ENCODE data around the gene GPR153. TPM values are rescaled to one million over a fixed set of nuclear protein-coding genes. Genes with fewer than 3 reads are reported as not detected.

The GPR153 gene
- total and polyA plus RNA-seq, 2 of the 13 experiments (the other 11 are each of a cell fraction or from before 2014, with no cell fraction given) = 0.22 to 0.31 TPM

DNA sequence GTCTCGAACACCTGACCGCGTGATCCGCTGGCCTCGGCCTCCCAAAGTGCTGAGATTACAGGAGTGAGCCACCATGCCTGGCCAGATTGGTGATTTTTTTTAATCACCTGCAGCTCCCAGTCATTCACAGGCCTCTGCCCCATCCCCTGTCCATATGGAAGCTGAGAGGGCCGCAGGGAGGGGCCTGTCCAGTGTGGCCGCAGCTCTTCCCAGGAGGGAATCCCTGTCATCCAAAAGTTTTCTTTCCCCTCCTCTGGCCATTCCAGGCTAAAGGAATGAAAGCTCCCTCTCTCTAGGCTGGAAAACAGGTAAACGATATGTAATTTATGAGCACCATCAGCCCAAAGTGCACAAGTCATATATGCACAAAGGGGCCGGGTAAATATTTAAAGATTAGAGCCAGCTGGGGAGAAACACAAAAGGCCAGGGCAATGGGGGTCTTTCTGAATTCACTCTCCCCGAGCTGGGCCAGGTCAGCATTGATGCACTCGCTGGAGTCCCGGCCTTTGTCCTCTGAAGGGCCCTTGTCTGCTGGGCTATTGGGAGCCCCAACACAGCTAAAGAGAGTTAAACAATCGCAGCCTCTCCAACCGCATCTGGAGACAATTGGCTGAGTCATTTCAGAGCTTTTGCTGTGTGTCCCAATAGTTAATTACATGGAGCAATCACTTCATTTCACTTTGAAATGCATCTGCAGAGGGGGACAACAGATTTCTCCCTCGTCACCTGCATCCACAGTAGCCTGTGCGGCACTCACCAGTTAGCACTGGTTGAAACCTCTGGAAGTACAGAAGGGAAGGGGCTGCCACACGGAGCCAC lies 20.7 kb downstream of the GPR153 start (continued):
- TF ChIP-seq, protein P1, sequence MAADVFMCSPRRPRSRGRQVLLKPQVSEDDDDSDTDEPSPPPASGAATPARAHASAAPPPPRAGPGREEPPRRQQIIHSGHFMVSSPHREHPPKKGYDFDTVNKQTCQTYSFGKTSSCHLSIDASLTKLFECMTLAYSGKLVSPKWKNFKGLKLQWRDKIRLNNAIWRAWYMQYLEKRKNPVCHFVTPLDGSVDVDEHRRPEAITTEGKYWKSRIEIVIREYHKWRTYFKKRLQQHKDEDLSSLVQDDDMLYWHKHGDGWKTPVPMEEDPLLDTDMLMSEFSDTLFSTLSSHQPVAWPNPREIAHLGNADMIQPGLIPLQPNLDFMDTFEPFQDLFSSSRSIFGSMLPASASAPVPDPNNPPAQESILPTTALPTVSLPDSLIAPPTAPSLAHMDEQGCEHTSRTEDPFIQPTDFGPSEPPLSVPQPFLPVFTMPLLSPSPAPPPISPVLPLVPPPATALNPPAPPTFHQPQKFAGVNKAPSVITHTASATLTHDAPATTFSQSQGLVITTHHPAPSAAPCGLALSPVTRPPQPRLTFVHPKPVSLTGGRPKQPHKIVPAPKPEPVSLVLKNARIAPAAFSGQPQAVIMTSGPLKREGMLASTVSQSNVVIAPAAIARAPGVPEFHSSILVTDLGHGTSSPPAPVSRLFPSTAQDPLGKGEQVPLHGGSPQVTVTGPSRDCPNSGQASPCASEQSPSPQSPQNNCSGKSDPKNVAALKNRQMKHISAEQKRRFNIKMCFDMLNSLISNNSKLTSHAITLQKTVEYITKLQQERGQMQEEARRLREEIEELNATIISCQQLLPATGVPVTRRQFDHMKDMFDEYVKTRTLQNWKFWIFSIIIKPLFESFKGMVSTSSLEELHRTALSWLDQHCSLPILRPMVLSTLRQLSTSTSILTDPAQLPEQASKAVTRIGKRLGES (CRISPR knock-in tag; IDR thresholded peaks at IDR 0.05; ENCODE audit: borderline replicate concordance) = no peak
- peak; percentile 30; the same call in 1 of the 2 replicates for TF ChIP-seq NCOA2 (CRISPR knock-in tag; IDR thresholded peaks at IDR 0.05)
- no peak for TF ChIP-seq TP53 (CRISPR knock-in tag; conservative IDR thresholded peaks at IDR 0.05)
- TF ChIP-seq, protein P2, sequence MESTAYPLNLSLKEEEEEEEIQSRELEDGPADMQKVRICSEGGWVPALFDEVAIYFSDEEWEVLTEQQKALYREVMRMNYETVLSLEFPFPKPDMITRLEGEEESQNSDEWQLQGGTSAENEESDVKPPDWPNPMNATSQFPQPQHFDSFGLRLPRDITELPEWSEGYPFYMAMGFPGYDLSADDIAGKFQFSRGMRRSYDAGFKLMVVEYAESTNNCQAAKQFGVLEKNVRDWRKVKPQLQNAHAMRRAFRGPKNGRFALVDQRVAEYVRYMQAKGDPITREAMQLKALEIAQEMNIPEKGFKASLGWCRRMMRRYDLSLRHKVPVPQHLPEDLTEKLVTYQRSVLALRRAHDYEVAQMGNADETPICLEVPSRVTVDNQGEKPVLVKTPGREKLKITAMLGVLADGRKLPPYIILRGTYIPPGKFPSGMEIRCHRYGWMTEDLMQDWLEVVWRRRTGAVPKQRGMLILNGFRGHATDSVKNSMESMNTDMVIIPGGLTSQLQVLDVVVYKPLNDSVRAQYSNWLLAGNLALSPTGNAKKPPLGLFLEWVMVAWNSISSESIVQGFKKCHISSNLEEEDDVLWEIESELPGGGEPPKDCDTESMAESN (CRISPR knock-in tag; conservative IDR thresholded peaks at IDR 0.05) = 0 out of 2 replicates have a peak, but pooled peaks have one; percentile 22
- peak; percentile 59 for TF ChIP-seq HDAC1 (CRISPR knock-in tag; IDR thresholded peaks at IDR 0.05)
- TF ChIP-seq ZNF557 (CRISPR knock-in tag; IDR thresholded peaks at IDR 0.05) = no peak
- TF ChIP-seq PPARG (CRISPR knock-in tag; conservative IDR thresholded peaks at IDR 0.05) = 0 out of 2 replicates have a peak, but pooled peaks have one; percentile 15
- no peak for TF ChIP-seq AGO1 (IDR thresholded peaks at IDR 0.05; ENCODE audit: low read depth, low read length, poor library complexity, severe bottlenecking)
- no peak for TF ChIP-seq HDAC6 (IDR thresholded peaks at IDR 0.05; ENCODE audit: low read depth, low read length)
- TF ChIP-seq, protein P3, sequence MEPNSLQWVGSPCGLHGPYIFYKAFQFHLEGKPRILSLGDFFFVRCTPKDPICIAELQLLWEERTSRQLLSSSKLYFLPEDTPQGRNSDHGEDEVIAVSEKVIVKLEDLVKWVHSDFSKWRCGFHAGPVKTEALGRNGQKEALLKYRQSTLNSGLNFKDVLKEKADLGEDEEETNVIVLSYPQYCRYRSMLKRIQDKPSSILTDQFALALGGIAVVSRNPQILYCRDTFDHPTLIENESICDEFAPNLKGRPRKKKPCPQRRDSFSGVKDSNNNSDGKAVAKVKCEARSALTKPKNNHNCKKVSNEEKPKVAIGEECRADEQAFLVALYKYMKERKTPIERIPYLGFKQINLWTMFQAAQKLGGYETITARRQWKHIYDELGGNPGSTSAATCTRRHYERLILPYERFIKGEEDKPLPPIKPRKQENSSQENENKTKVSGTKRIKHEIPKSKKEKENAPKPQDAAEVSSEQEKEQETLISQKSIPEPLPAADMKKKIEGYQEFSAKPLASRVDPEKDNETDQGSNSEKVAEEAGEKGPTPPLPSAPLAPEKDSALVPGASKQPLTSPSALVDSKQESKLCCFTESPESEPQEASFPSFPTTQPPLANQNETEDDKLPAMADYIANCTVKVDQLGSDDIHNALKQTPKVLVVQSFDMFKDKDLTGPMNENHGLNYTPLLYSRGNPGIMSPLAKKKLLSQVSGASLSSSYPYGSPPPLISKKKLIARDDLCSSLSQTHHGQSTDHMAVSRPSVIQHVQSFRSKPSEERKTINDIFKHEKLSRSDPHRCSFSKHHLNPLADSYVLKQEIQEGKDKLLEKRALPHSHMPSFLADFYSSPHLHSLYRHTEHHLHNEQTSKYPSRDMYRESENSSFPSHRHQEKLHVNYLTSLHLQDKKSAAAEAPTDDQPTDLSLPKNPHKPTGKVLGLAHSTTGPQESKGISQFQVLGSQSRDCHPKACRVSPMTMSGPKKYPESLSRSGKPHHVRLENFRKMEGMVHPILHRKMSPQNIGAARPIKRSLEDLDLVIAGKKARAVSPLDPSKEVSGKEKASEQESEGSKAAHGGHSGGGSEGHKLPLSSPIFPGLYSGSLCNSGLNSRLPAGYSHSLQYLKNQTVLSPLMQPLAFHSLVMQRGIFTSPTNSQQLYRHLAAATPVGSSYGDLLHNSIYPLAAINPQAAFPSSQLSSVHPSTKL (CRISPR knock-in tag; IDR thresholded peaks at IDR 0.05) = peak; percentile 36; the same call in 1 of the 2 replicates
- TF ChIP-seq NFKBIZ (CRISPR knock-in tag; IDR thresholded peaks at IDR 0.05) = no peak
- TF ChIP-seq HNF4G (IDR thresholded peaks at IDR 0.05; ENCODE audit: borderline replicate concordance, low read depth, low read length) = peak; percentile 68
- TF ChIP-seq HNF4G (CRISPR knock-in tag; IDR thresholded peaks at IDR 0.05; ENCODE audit: borderline replicate concordance, low read depth) = 0 out of 2 replicates have a peak, but pooled peaks have one; percentile 28
- TF ChIP-seq, protein P4, sequence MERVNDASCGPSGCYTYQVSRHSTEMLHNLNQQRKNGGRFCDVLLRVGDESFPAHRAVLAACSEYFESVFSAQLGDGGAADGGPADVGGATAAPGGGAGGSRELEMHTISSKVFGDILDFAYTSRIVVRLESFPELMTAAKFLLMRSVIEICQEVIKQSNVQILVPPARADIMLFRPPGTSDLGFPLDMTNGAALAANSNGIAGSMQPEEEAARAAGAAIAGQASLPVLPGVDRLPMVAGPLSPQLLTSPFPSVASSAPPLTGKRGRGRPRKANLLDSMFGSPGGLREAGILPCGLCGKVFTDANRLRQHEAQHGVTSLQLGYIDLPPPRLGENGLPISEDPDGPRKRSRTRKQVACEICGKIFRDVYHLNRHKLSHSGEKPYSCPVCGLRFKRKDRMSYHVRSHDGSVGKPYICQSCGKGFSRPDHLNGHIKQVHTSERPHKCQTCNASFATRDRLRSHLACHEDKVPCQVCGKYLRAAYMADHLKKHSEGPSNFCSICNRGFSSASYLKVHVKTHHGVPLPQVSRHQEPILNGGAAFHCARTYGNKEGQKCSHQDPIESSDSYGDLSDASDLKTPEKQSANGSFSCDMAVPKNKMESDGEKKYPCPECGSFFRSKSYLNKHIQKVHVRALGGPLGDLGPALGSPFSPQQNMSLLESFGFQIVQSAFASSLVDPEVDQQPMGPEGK (CRISPR knock-in tag; IDR thresholded peaks at IDR 0.05) = peak; percentile 65

All from HepG2 (cell line).